GM23338 (cell line): Measurements from ENCODE around the gene DAB1. TPM values are rescaled to one million over a fixed set of nuclear protein-coding genes. Genes with fewer than 3 reads are reported as not detected.

Experiments used
- ATAC-seq: fragments of 200-7000 bp; cut with Tn5 transposase; 3 replicates; pipeline ENCODE4 v1.9.1; 2020
- DNase-seq: peaks from one replicate; pipeline ENCODE4 v3.0.0-alpha.2; 2015; ENCODE audit warnings: low spot score
- H2AFZ ChIP-seq: fragments of 200-600 bp; sonication (generic); 2 replicates; pipeline ENCODE4 v1.8.0; 2016; ENCODE audit warnings: antibody characterized with exemption, mild to moderate bottlenecking, moderate library complexity
- H3F3A ChIP-seq: fragments of 200-600 bp; sonication (generic); replicated peaks from 2 replicates; pipeline ENCODE4 v1.8.0; 2017; ENCODE audit warnings: antibody characterized with exemption, mixed run types, low read depth
- H3K27ac ChIP-seq: fragments of 200-600 bp; sonication (generic); 2 replicates; pipeline ENCODE4 v1.6.1; 2016; ENCODE audit warnings: low read depth
- H3K27me3 ChIP-seq: fragments of 200-600 bp; sonication (generic); 2 replicates; pipeline ENCODE4 v1.8.0; 2016; ENCODE audit warnings: mild to moderate bottlenecking, mixed run types, moderate library complexity; ENCODE audit not compliant: insufficient read depth
- H3K36me3 ChIP-seq: fragments of 200-600 bp; sonication (generic); 2 replicates; pipeline ENCODE4 v1.8.0; 2016; ENCODE audit warnings: mild to moderate bottlenecking; ENCODE audit not compliant: insufficient read depth
- H3K4me1 ChIP-seq: fragments of 200-600 bp; sonication (generic); 2 replicates; pipeline ENCODE4 v1.8.0; 2016; ENCODE audit warnings: mild to moderate bottlenecking, moderate library complexity; ENCODE audit not compliant: insufficient read depth
- H3K4me2 ChIP-seq: fragments of 200-600 bp; sonication (generic); 2 replicates; pipeline ENCODE4 v1.7.1; 2017; ENCODE audit warnings: mixed run types
- H3K4me3 ChIP-seq: fragments of 200-600 bp; sonication (generic); 2 replicates; pipeline ENCODE4 v1.6.1; 2016; ENCODE audit warnings: mixed run types
- H3K79me2 ChIP-seq: fragments of 200-600 bp; sonication (generic); replicated peaks from 2 replicates; pipeline ENCODE4 v1.8.0; 2017; ENCODE audit warnings: mild to moderate bottlenecking; ENCODE audit not compliant: insufficient read depth
- H3K9me2 ChIP-seq: fragments of 200-600 bp; sonication (generic); 2 replicates; pipeline ENCODE4 v1.8.0; 2017; ENCODE audit not compliant: insufficient read depth
- H4K20me1 ChIP-seq: fragments of 200-600 bp; sonication (generic); replicated peaks from 2 replicates; pipeline ENCODE4 v1.8.0; 2017; ENCODE audit warnings: mild to moderate bottlenecking; ENCODE audit not compliant: insufficient read depth
- H3K27ac Mint-ChIP-seq: 2 replicates; pipeline ENCODE4 v1.8.0; 2020; ENCODE audit warnings: inconsistent platforms, mild to moderate bottlenecking, moderate library complexity, mixed read lengths
- H3K27me3 Mint-ChIP-seq: 3 replicates; pipeline ENCODE4 v1.8.0; 2022; ENCODE audit warnings: low read depth, mild to moderate bottlenecking, moderate library complexity, mixed read lengths, inconsistent platforms; ENCODE audit not compliant: insufficient read depth, poor library complexity
- H3K36me3 Mint-ChIP-seq: 3 replicates; pipeline ENCODE4 v1.8.0; 2021; ENCODE audit warnings: low read depth, mild to moderate bottlenecking, inconsistent platforms, moderate library complexity, mixed read lengths
- H3K4me1 Mint-ChIP-seq: 3 replicates; pipeline ENCODE4 v1.8.0; 2020; ENCODE audit warnings: mild to moderate bottlenecking, inconsistent platforms, mixed read lengths
- H3K4me3 Mint-ChIP-seq: 3 replicates; pipeline ENCODE4 v1.8.0; 2021; ENCODE audit warnings: moderate library complexity, mild to moderate bottlenecking, inconsistent platforms, mixed read lengths
- H3K9me3 Mint-ChIP-seq: 3 replicates; pipeline ENCODE4 v1.8.0; 2020; ENCODE audit warnings: moderate library complexity, mild to moderate bottlenecking, inconsistent platforms, mixed read lengths
- CREB1 ChIP-seq: fragments of 250-450 bp; sonication (Bioruptor Pico); IDR thresholded peaks from 2 replicates; pipeline ENCODE4 v1.5.0; 2020; ENCODE audit warnings: low read depth, mild to moderate bottlenecking, moderate library complexity
- CTCF ChIP-seq, 2 experiments: fragments of 200-600 bp in 1 of 2; sonication (generic) in 1 of 2; conservative IDR thresholded peaks; 2 replicates each; pipeline versions ENCODE4 v1.5.1 to v1.6.1; 2016 to 2017; ENCODE audit warnings: antibody characterized with exemption in 2 of 2, low read depth in 2 of 2, mild to moderate bottlenecking in 2 of 2, moderate library complexity in 1 of 2
- EZH2 ChIP-seq: fragments of 200-600 bp; sonication (generic); IDR thresholded peaks from one replicate; pipeline ENCODE4 v1.8.0; 2017; ENCODE audit warnings: antibody characterized with exemption, mild to moderate bottlenecking, low read depth; ENCODE audit not compliant: unreplicated experiment
- EZH2phosphoT487 ChIP-seq: fragments of 200-600 bp; sonication (generic); IDR thresholded peaks from one replicate; pipeline ENCODE4 v1.8.1; 2018; ENCODE audit warnings: antibody characterized with exemption; ENCODE audit not compliant: unreplicated experiment
- JUNB ChIP-seq: IDR thresholded peaks from one replicate; pipeline ENCODE4 v1.6.1; 2016; ENCODE audit warnings: antibody characterized with exemption; ENCODE audit not compliant: unreplicated experiment
- NANOG ChIP-seq: IDR thresholded peaks from 2 replicates; pipeline ENCODE4 v1.6.1; 2016; ENCODE audit warnings: antibody characterized with exemption, borderline replicate concordance
- POLR2AphosphoS5 ChIP-seq: IDR thresholded peaks from 2 replicates; pipeline ENCODE4 v1.6.1; 2016; ENCODE audit warnings: antibody characterized with exemption, low read depth
- REST ChIP-seq: IDR thresholded peaks from one replicate; pipeline ENCODE4 v1.6.1; 2018; ENCODE audit warnings: antibody characterized with exemption; ENCODE audit not compliant: unreplicated experiment
- STAT1 ChIP-seq: IDR thresholded peaks from one replicate; pipeline ENCODE4 v1.6.1; 2016; ENCODE audit warnings: antibody characterized with exemption; ENCODE audit not compliant: unreplicated experiment
- ZNF114 ChIP-seq: fragments of 250-450 bp; sonication (Bioruptor Pico); IDR thresholded peaks from 2 replicates; pipeline ENCODE4 v1.5.0; 2020; ENCODE audit warnings: mild to moderate bottlenecking, moderate library complexity
- ZNF331 ChIP-seq: fragments of 250-450 bp; sonication (Bioruptor Pico); IDR thresholded peaks from 2 replicates; pipeline ENCODE4 v1.5.0; 2020; ENCODE audit warnings: low read depth, mild to moderate bottlenecking, moderate library complexity
- polyA plus RNA-seq: library from polyadenylated mRNA; unstranded; fragments of >200 nt; fragmentation: Nextera tagmentation; extraction: Ambion mirVana; gene quantifications from 2 replicates; pipeline ENCODE4 v1.2.1, GENCODE V29; 2016
- total RNA-seq: library from RNA; depleted of rRNA; stranded (reverse); fragments of >200 nt; shearing (Covaris generic); gene quantifications from 2 replicates; pipeline ENCODE4 v1.2.3, GENCODE V29; 2014
- TF ChIP-seq, protein P1 (sequence below): fragments of 250-450 bp; sonication (Bioruptor Pico); IDR thresholded peaks from 2 replicates; pipeline ENCODE4 v1.5.0; 2020; ENCODE audit warnings: mild to moderate bottlenecking, moderate library complexity
- TF ChIP-seq, protein P2 (sequence below): IDR thresholded peaks from 2 replicates; pipeline ENCODE4 v1.6.1; 2016; ENCODE audit warnings: antibody characterized with exemption

DAB1 gene
- total and polyA plus RNA-seq, 2 experiments from 2014 or later = 12.8 to 14.5 TPM

- Mint-ChIP-seq H3K27me3 (no peaks in the 10 kb centered on the region), H3K27ac (no peak overlapping the region), H3K36me3 (no peaks in the 10 kb centered on the region), H3K9me3 (no peaks in the 10 kb centered on the region), H3K4me3 (no peak overlapping the region), H3K4me1 (peaks cover 13% of the 10 kb centered on the region)
- H3K4me3 ChIP-seq = no peak overlapping the region
- peaks cover 12% of the 10 kb centered on the region; the same call in 1 of the 2 replicates for H3K4me1 ChIP-seq
- DNase-seq = no peak
- TF ChIP-seq EZH2phosphoT487 (no peak), CREB1 (CRISPR knock-in tag) (no peak), ZNF331 (no peak), CTCF (conservative IDR thresholded peaks at IDR 0.05; ENCODE audit: low read depth in 2 of 2) (no peak), ZNF114 (no peak), REST (no peak), STAT1 (no peak), EZH2 (no peak), NANOG (no peak), JUNB (no peak), POLR2AphosphoS5 (no peak)
- TF ChIP-seq, protein P1, sequence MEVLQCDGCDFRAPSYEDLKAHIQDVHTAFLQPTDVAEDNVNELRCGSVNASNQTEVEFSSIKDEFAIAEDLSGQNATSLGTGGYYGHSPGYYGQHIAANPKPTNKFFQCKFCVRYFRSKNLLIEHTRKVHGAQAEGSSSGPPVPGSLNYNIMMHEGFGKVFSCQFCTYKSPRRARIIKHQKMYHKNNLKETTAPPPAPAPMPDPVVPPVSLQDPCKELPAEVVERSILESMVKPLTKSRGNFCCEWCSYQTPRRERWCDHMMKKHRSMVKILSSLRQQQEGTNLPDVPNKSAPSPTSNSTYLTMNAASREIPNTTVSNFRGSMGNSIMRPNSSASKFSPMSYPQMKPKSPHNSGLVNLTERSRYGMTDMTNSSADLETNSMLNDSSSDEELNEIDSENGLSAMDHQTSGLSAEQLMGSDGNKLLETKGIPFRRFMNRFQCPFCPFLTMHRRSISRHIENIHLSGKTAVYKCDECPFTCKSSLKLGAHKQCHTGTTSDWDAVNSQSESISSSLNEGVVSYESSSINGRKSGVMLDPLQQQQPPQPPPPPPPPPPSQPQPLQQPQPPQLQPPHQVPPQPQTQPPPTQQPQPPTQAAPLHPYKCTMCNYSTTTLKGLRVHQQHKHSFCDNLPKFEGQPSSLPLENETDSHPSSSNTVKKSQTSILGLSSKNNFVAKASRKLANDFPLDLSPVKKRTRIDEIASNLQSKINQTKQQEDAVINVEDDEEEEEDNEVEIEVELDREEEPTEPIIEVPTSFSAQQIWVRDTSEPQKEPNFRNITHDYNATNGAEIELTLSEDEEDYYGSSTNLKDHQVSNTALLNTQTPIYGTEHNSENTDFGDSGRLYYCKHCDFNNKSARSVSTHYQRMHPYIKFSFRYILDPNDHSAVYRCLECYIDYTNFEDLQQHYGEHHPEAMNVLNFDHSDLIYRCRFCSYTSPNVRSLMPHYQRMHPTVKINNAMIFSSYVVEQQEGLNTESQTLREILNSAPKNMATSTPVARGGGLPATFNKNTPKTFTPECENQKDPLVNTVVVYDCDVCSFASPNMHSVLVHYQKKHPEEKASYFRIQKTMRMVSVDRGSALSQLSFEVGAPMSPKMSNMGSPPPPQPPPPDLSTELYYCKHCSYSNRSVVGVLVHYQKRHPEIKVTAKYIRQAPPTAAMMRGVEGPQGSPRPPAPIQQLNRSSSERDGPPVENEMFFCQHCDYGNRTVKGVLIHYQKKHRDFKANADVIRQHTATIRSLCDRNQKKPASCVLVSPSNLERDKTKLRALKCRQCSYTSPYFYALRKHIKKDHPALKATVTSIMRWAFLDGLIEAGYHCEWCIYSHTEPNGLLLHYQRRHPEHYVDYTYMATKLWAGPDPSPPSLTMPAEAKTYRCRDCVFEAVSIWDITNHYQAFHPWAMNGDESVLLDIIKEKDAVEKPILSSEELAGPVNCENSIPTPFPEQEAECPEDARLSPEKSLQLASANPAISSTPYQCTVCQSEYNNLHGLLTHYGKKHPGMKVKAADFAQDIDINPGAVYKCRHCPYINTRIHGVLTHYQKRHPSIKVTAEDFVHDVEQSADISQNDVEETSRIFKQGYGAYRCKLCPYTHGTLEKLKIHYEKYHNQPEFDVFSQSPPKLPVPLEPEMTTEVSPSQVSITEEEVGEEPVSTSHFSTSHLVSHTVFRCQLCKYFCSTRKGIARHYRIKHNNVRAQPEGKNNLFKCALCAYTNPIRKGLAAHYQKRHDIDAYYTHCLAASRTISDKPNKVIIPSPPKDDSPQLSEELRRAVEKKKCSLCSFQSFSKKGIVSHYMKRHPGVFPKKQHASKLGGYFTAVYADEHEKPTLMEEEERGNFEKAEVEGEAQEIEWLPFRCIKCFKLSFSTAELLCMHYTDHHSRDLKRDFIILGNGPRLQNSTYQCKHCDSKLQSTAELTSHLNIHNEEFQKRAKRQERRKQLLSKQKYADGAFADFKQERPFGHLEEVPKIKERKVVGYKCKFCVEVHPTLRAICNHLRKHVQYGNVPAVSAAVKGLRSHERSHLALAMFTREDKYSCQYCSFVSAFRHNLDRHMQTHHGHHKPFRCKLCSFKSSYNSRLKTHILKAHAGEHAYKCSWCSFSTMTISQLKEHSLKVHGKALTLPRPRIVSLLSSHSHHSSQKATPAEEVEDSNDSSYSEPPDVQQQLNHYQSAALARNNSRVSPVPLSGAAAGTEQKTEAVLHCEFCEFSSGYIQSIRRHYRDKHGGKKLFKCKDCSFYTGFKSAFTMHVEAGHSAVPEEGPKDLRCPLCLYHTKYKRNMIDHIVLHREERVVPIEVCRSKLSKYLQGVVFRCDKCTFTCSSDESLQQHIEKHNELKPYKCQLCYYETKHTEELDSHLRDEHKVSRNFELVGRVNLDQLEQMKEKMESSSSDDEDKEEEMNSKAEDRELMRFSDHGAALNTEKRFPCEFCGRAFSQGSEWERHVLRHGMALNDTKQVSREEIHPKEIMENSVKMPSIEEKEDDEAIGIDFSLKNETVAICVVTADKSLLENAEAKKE = no peak
- TF ChIP-seq, protein P2, sequence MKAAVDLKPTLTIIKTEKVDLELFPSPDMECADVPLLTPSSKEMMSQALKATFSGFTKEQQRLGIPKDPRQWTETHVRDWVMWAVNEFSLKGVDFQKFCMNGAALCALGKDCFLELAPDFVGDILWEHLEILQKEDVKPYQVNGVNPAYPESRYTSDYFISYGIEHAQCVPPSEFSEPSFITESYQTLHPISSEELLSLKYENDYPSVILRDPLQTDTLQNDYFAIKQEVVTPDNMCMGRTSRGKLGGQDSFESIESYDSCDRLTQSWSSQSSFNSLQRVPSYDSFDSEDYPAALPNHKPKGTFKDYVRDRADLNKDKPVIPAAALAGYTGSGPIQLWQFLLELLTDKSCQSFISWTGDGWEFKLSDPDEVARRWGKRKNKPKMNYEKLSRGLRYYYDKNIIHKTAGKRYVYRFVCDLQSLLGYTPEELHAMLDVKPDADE = no peak
- no peaks in the 10 kb centered on the region for H3K27me3 ChIP-seq
- H3K36me3 ChIP-seq = no peaks in the 10 kb centered on the region
- no peaks in the 10 kb centered on the region for H3K79me2 ChIP-seq
- ATAC-seq = no peak
- H4K20me1 ChIP-seq = no peaks in the 10 kb centered on the region
- H3K9me2 ChIP-seq = no peaks in the 10 kb centered on the region; the same call in 1 of the 2 replicates
- no peak overlapping the region for H3K4me2 ChIP-seq
- H3K27ac ChIP-seq = no peak overlapping the region
- no peak overlapping the region for H2AFZ ChIP-seq
- H3F3A ChIP-seq = no peaks in the 10 kb centered on the region
These were observed 428.3 kb downstream of the DAB1 start for GRCh38 chr1:56995414-56996100.
